IgD-negative memory B cell (primary cell): ENCODE data around the gene BRAF. TPM values are rescaled to one million over a fixed set of nuclear protein-coding genes. Genes with fewer than 3 reads are reported as not detected.
"Not testable (repeated sequence)": the region's sequence is repeated elsewhere in the genome, so short reads cannot be mapped to it uniquely, and the experiment has no call there.

Experiments used
- H3K27ac Mint-ChIP-seq, 3 donors: one replicate each; pipeline ENCODE4 v1.8.0; 2020 to 2022; ENCODE audit warnings: mild to moderate bottlenecking in 3 of 3, mixed read lengths in 3 of 3, moderate library complexity in 1 of 3
- H3K27me3 Mint-ChIP-seq: one replicate; pipeline ENCODE4 v1.8.0; 2021; ENCODE audit warnings: mixed read lengths
- H3K36me3 Mint-ChIP-seq: one replicate; pipeline ENCODE4 v1.8.0; 2020; ENCODE audit warnings: mild to moderate bottlenecking, mixed read lengths
- H3K4me1 Mint-ChIP-seq, 3 donors: one replicate each; pipeline ENCODE4 v1.8.0; 2020 to 2022; ENCODE audit warnings: mixed read lengths in 3 of 3, mild to moderate bottlenecking in 1 of 3
- H3K4me3 Mint-ChIP-seq, 4 donors: one replicate each; pipeline ENCODE4 v1.8.0; 2020 to 2022; ENCODE audit warnings: mild to moderate bottlenecking in 4 of 4, mixed read lengths in 4 of 4, moderate library complexity in 3 of 4
- H3K9me3 Mint-ChIP-seq, 3 donors: one replicate each; pipeline ENCODE4 v1.8.0; 2020 to 2021; ENCODE audit warnings: mixed read lengths in 3 of 3, mild to moderate bottlenecking in 1 of 3
- polyA plus RNA-seq: library from polyadenylated mRNA; unstranded; fragments of 300-500 nt; fragmentation: Illumina TruSeq; gene quantifications from one replicate; pipeline ENCODE4 v1.2.3, GENCODE V29; 2021

Gene BRAF
- polyA plus RNA-seq, 1 donor from 2014 or later = 11.6 TPM

GRCh38 chr7:140926021-140926817, 1.5 kb upstream of the BRAF start:
- H3K27ac Mint-ChIP-seq = peak overlapping the region in 1 of 3 donors; percentile 100
- no peaks in the 10 kb centered on the region for H3K36me3 Mint-ChIP-seq
- no peaks in the 10 kb centered on the region for H3K9me3 Mint-ChIP-seq
- H3K27me3 Mint-ChIP-seq = no peaks in the 10 kb centered on the region
- H3K4me3 Mint-ChIP-seq = peak overlapping the region; percentile 1 to 81 (median 54)
- peaks cover 1 to 6% (median 4%) of the 10 kb centered on the region in 3 donors for H3K4me1 Mint-ChIP-seq

- Mint-ChIP-seq H3K27me3 (no peaks in the 10 kb centered on the region), H3K36me3 (peaks cover 1% of the 10 kb centered on the region), H3K27ac (no peak overlapping the region), H3K4me3 (no peak overlapping the region), H3K4me1 (peaks cover 10 to 15% (median 14%) of the 10 kb centered on the region in 3 donors), H3K9me3 (no peaks in the 10 kb centered on the region)
These were observed 509 bp downstream of the BRAF start for GRCh38 chr7:140924019-140924820.

GRCh38 chr7:140923358-140924006, 1.2 kb downstream of the BRAF start:
- H3K4me3 Mint-ChIP-seq = no peak overlapping the region
- H3K27ac Mint-ChIP-seq = no peak overlapping the region
- H3K4me1 Mint-ChIP-seq = peaks cover 11 to 15% (median 14%) of the 10 kb centered on the region in 3 donors
- H3K9me3 Mint-ChIP-seq = no peaks in the 10 kb centered on the region
- no peaks in the 10 kb centered on the region for H3K27me3 Mint-ChIP-seq
- peaks cover 1% of the 10 kb centered on the region for H3K36me3 Mint-ChIP-seq

GRCh38 chr7:140922741-140923345, 1.9 kb downstream of the BRAF start:
- Mint-ChIP-seq H3K36me3 (peaks cover 1% of the 10 kb centered on the region), H3K9me3 (no peaks in the 10 kb centered on the region), H3K27me3 (no peaks in the 10 kb centered on the region), H3K4me1 (peaks cover 16 to 18% (median 18%) of the 10 kb centered on the region in 3 donors), H3K4me3 (no peak overlapping the region), H3K27ac (no peak overlapping the region)

GRCh38 chr7:140920745-140921144, 4.0 kb downstream of the BRAF start:
- H3K27me3 Mint-ChIP-seq = no peaks in the 10 kb centered on the region
- H3K36me3 Mint-ChIP-seq = peaks cover 1% of the 10 kb centered on the region
- H3K4me1 Mint-ChIP-seq = peaks cover 27 to 39% (median 31%) of the 10 kb centered on the region in 3 donors
- no peaks in the 10 kb centered on the region for H3K9me3 Mint-ChIP-seq
- peak overlapping the region in 2 of 4 donors; percentile 67 to 78 for H3K4me3 Mint-ChIP-seq
- peak overlapping the region in 2 of 3 donors; percentile 49 to 78 for H3K27ac Mint-ChIP-seq

- H3K36me3 Mint-ChIP-seq = peaks cover 4% of the 10 kb centered on the region
- peaks cover 34 to 36% (median 34%) of the 10 kb centered on the region in 3 donors for H3K4me1 Mint-ChIP-seq
- H3K27ac Mint-ChIP-seq = no peak overlapping the region
- peak overlapping the region in 1 of 4 donors; percentile 29 for H3K4me3 Mint-ChIP-seq
- H3K27me3 Mint-ChIP-seq = no peaks in the 10 kb centered on the region
- no peaks in the 10 kb centered on the region for H3K9me3 Mint-ChIP-seq
These were observed 6.5 kb downstream of the BRAF start for GRCh38 chr7:140918236-140918635.

- H3K27ac Mint-ChIP-seq = peak overlapping the region in 1 of 3 donors; percentile 57
- H3K4me1 Mint-ChIP-seq = peaks cover 39 to 45% (median 41%) of the 10 kb centered on the region in 3 donors
- peak overlapping the region in 1 of 4 donors; percentile 23 for H3K4me3 Mint-ChIP-seq
- peaks cover 5% of the 10 kb centered on the region for H3K36me3 Mint-ChIP-seq
- H3K9me3 Mint-ChIP-seq = no peaks in the 10 kb centered on the region
- H3K27me3 Mint-ChIP-seq = no peaks in the 10 kb centered on the region
These were observed 7.5 kb downstream of the BRAF start for GRCh38 chr7:140917258-140917657.

- peak overlapping the region in 1 of 4 donors; percentile 18 for H3K4me3 Mint-ChIP-seq
- peaks cover 43 to 51% (median 49%) of the 10 kb centered on the region in 3 donors for H3K4me1 Mint-ChIP-seq
- H3K9me3 Mint-ChIP-seq = no peaks in the 10 kb centered on the region
- no peaks in the 10 kb centered on the region for H3K27me3 Mint-ChIP-seq
- peaks cover 9% of the 10 kb centered on the region for H3K36me3 Mint-ChIP-seq
- peak overlapping the region in 1 of 3 donors; percentile 55 for H3K27ac Mint-ChIP-seq
These were observed 8.7 kb downstream of the BRAF start for GRCh38 chr7:140915935-140916555.

GRCh38 chr7:140914083-140914482, 10.6 kb downstream of the BRAF start:
- no peak overlapping the region for H3K27ac Mint-ChIP-seq
- H3K36me3 Mint-ChIP-seq = peaks cover 10% of the 10 kb centered on the region

GRCh38 chr7:140913596-140913928, 11.2 kb downstream of the BRAF start:
- H3K9me3 Mint-ChIP-seq, H3K27me3 Mint-ChIP-seq, H3K36me3 Mint-ChIP-seq, H3K4me3 Mint-ChIP-seq, H3K27ac Mint-ChIP-seq: not testable (repeated sequence)
- H3K4me1 Mint-ChIP-seq = peaks cover 39 to 48% (median 43%) of the 10 kb centered on the region in 3 donors

More at GRCh38 chr7:140914083-140914482, 10.6 kb downstream of the BRAF start:
- peaks cover 38 to 47% (median 43%) of the 10 kb centered on the region in 3 donors for H3K4me1 Mint-ChIP-seq
- no peak overlapping the region for H3K4me3 Mint-ChIP-seq
- no peaks in the 10 kb centered on the region for H3K27me3 Mint-ChIP-seq
- no peaks in the 10 kb centered on the region for H3K9me3 Mint-ChIP-seq

GRCh38 chr7:140911746-140912145, 13.0 kb downstream of the BRAF start:
- Mint-ChIP-seq H3K4me1 (peaks cover 28 to 36% (median 33%) of the 10 kb centered on the region in 3 donors), H3K27ac (no peak overlapping the region), H3K36me3 (peaks cover 11% of the 10 kb centered on the region), H3K27me3 (peaks cover 1% of the 10 kb centered on the region), H3K9me3 (no peaks in the 10 kb centered on the region), H3K4me3 (no peak overlapping the region)

- Mint-ChIP-seq H3K4me1 (peaks cover 23 to 33% (median 32%) of the 10 kb centered on the region in 3 donors), H3K27me3 (peaks cover 1% of the 10 kb centered on the region)
These were observed 15.1 kb downstream of the BRAF start for GRCh38 chr7:140909476-140910161.

GRCh38 chr7:140908361-140908760, 16.4 kb downstream of the BRAF start:
- Mint-ChIP-seq H3K36me3 (peaks cover 13% of the 10 kb centered on the region), H3K4me1 (peaks cover 25 to 41% (median 38%) of the 10 kb centered on the region in 3 donors), H3K27ac (no peak overlapping the region), H3K4me3 (no peak overlapping the region), H3K27me3 (peaks cover 1% of the 10 kb centered on the region), H3K9me3 (peaks cover 0 to 3% (median 0%) of the 10 kb centered on the region in 3 donors)

More at GRCh38 chr7:140909476-140910161, 15.1 kb downstream of the BRAF start:
- Mint-ChIP-seq H3K4me3 (no peak overlapping the region), H3K27ac (no peak overlapping the region), H3K36me3 (peaks cover 11% of the 10 kb centered on the region), H3K9me3 (no peaks in the 10 kb centered on the region)
